Activated T-helper 1 cell treated with anti-CD3 and anti-CD28 coated beads, Interleukin-12 subunit alpha, Interleukin-12 subunit beta, Interleukin-2, Interleukin-4 antibody, amounts not matched to agents 30 ng/mL and 10 ng/mL and 1 ng/mL, durations not matched to agents 14 hours and 24 hours and 36 hours (primary cell): ENCODE data around the gene RHEX. TPM values are rescaled to one million over a fixed set of nuclear protein-coding genes. Genes with fewer than 3 reads are reported as not detected.
"Not testable (repeated sequence)": the region's sequence is repeated elsewhere in the genome, so short reads cannot be mapped to it uniquely, and the experiment has no call there.

Source experiments
- DNase-seq: peaks from one replicate; pipeline ENCODE4 v3.0.0; 2021; ENCODE audit warnings: low spot score
- H3K27ac Mint-ChIP-seq: one replicate; pipeline ENCODE4 v1.8.0; 2021; ENCODE audit warnings: mild to moderate bottlenecking, mixed read lengths
- H3K27me3 Mint-ChIP-seq: one replicate; pipeline ENCODE4 v1.8.0; 2022; ENCODE audit warnings: mild to moderate bottlenecking, moderate library complexity, mixed read lengths; ENCODE audit not compliant: insufficient read depth
- H3K36me3 Mint-ChIP-seq: one replicate; pipeline ENCODE4 v1.8.0; 2021; ENCODE audit warnings: low read depth, mixed read lengths
- H3K4me1 Mint-ChIP-seq: one replicate; pipeline ENCODE4 v1.8.0; 2021; ENCODE audit warnings: low read depth, mixed read lengths
- H3K4me3 Mint-ChIP-seq: one replicate; pipeline ENCODE4 v1.8.0; 2021; ENCODE audit warnings: mild to moderate bottlenecking, moderate library complexity, mixed read lengths
- H3K9me3 Mint-ChIP-seq: one replicate; pipeline ENCODE4 v1.8.0; 2021; ENCODE audit warnings: mixed read lengths
- intact Hi-C: fragments of 100-400 bp; cut with micrococcal nuclease; formaldehyde crosslinking; loops from one replicate; pipeline ENCODE4 v1.15.1; 2024
- total RNA-seq: library from RNA; stranded (reverse); gene quantifications from 2 replicates; pipeline ENCODE4 v1.2.3, GENCODE V29; 2022

RHEX gene
- total RNA-seq, 1 donor from 2014 or later = not detected

GRCh38 chr1:206055639-206056323, 2.8 kb downstream of the RHEX start:
- H3K9me3 Mint-ChIP-seq, DNase-seq, H3K36me3 Mint-ChIP-seq, intact Hi-C loops, H3K4me3 Mint-ChIP-seq, H3K27ac Mint-ChIP-seq: not testable (repeated sequence)
- H3K4me1 Mint-ChIP-seq = peaks cover 31% of the 10 kb centered on the region
- H3K27me3 Mint-ChIP-seq = peaks cover 34% of the 10 kb centered on the region

GRCh38 chr1:206058289-206058926, 5.4 kb downstream of the RHEX start:
- H3K9me3 Mint-ChIP-seq, H3K4me1 Mint-ChIP-seq, H3K36me3 Mint-ChIP-seq, intact Hi-C loops, H3K4me3 Mint-ChIP-seq, DNase-seq, H3K27ac Mint-ChIP-seq: not testable (repeated sequence)
- peaks cover 38% of the 10 kb centered on the region for H3K27me3 Mint-ChIP-seq

- Mint-ChIP-seq H3K36me3 (no peaks in the 10 kb centered on the region), H3K4me1 (peaks cover 2% of the 10 kb centered on the region), H3K9me3 (peaks cover 5% of the 10 kb centered on the region), H3K27me3 (peaks cover 38% of the 10 kb centered on the region), H3K27ac (no peak overlapping the region), H3K4me3 (no peak overlapping the region)
- no peak for DNase-seq
- intact Hi-C loops = no loop called here
These were observed 5.9 kb downstream of the RHEX start for GRCh38 chr1:206058927-206059292.

GRCh38 chr1:206059355-206059915, 6.5 kb downstream of the RHEX start:
- Mint-ChIP-seq H3K4me3 (no peak overlapping the region), H3K36me3 (no peaks in the 10 kb centered on the region), H3K27me3 (peaks cover 38% of the 10 kb centered on the region), H3K4me1 (no peaks in the 10 kb centered on the region), H3K9me3 (peaks cover 5% of the 10 kb centered on the region), H3K27ac (no peak overlapping the region)
- intact Hi-C loops = no loop called here
- no peak for DNase-seq

- Mint-ChIP-seq H3K4me3 (no peak overlapping the region), H3K27me3 (peaks cover 39% of the 10 kb centered on the region), H3K9me3 (peaks cover 5% of the 10 kb centered on the region), H3K36me3 (no peaks in the 10 kb centered on the region), H3K27ac (no peak overlapping the region), H3K4me1 (no peaks in the 10 kb centered on the region)
- intact Hi-C loops = no loop called here
- DNase-seq = no peak
These were observed 7.9 kb downstream of the RHEX start for GRCh38 chr1:206060844-206061243.

- Mint-ChIP-seq H3K27ac (no peak overlapping the region), H3K27me3 (peaks cover 42% of the 10 kb centered on the region), H3K4me3 (no peak overlapping the region), H3K36me3 (no peaks in the 10 kb centered on the region), H3K4me1 (peaks cover 11% of the 10 kb centered on the region), H3K9me3 (peaks cover 5% of the 10 kb centered on the region)
- DNase-seq = no peak
- intact Hi-C loops = no loop called here
These were observed 9.5 kb downstream of the RHEX start for GRCh38 chr1:206062464-206062863.

- H3K27ac Mint-ChIP-seq, intact Hi-C loops, H3K36me3 Mint-ChIP-seq, H3K9me3 Mint-ChIP-seq, H3K4me3 Mint-ChIP-seq, DNase-seq: not testable (repeated sequence)
- peaks cover 52% of the 10 kb centered on the region for H3K27me3 Mint-ChIP-seq
- peaks cover 18% of the 10 kb centered on the region for H3K4me1 Mint-ChIP-seq
These were observed 11.0 kb downstream of the RHEX start for GRCh38 chr1:206064001-206064400.

- peaks cover 56% of the 10 kb centered on the region for H3K27me3 Mint-ChIP-seq
- H3K4me3 Mint-ChIP-seq = not testable (repeated sequence)
- H3K4me1 Mint-ChIP-seq = peaks cover 18% of the 10 kb centered on the region
These were observed 11.5 kb downstream of the RHEX start for GRCh38 chr1:206064501-206064900.

GRCh38 chr1:206065547-206066145, 12.7 kb downstream of the RHEX start:
- H3K9me3 Mint-ChIP-seq = peaks cover 5% of the 10 kb centered on the region
- no peak overlapping the region for H3K4me3 Mint-ChIP-seq
- peaks cover 52% of the 10 kb centered on the region for H3K27me3 Mint-ChIP-seq
- intact Hi-C loops = loop anchor here (2.0 kb wide), 1 partner anchor 15 kb away; no protein-coding TSS in a partner anchor
- no peaks in the 10 kb centered on the region for H3K36me3 Mint-ChIP-seq
- no peak for DNase-seq
- no peak overlapping the region for H3K27ac Mint-ChIP-seq
- peaks cover 18% of the 10 kb centered on the region for H3K4me1 Mint-ChIP-seq

More at GRCh38 chr1:206064501-206064900, 11.5 kb downstream of the RHEX start:
- H3K27ac Mint-ChIP-seq, DNase-seq, intact Hi-C loops, H3K36me3 Mint-ChIP-seq, H3K9me3 Mint-ChIP-seq: not testable (repeated sequence)

- no peak for DNase-seq
- no peaks in the 10 kb centered on the region for H3K36me3 Mint-ChIP-seq
- intact Hi-C loops = loop anchor here (2.0 kb wide), 1 partner anchor 16 kb away; no protein-coding TSS in a partner anchor
- no peak overlapping the region for H3K4me3 Mint-ChIP-seq
- H3K27ac Mint-ChIP-seq = no peak overlapping the region
- H3K4me1 Mint-ChIP-seq = peaks cover 18% of the 10 kb centered on the region
- H3K27me3 Mint-ChIP-seq = peaks cover 55% of the 10 kb centered on the region
- H3K9me3 Mint-ChIP-seq = peaks cover 5% of the 10 kb centered on the region
These were observed 13.7 kb downstream of the RHEX start for GRCh38 chr1:206066479-206067171.

- Mint-ChIP-seq H3K9me3 (peaks cover 5% of the 10 kb centered on the region), H3K4me1 (peaks cover 18% of the 10 kb centered on the region), H3K27me3 (peaks cover 53% of the 10 kb centered on the region), H3K36me3 (no peaks in the 10 kb centered on the region), H3K4me3 (no peak overlapping the region), H3K27ac (no peak overlapping the region)
- no peak for DNase-seq
- intact Hi-C loops = loop anchor here (2.0 kb wide), 1 partner anchor 17 kb away; no protein-coding TSS in a partner anchor
These were observed 14.7 kb downstream of the RHEX start for GRCh38 chr1:206067486-206068227.

- Mint-ChIP-seq H3K4me1 (peaks cover 18% of the 10 kb centered on the region), H3K27me3 (peaks cover 55% of the 10 kb centered on the region), H3K36me3 (no peaks in the 10 kb centered on the region), H3K9me3 (no peaks in the 10 kb centered on the region), H3K27ac (no peak overlapping the region), H3K4me3 (no peak overlapping the region)
- no peak for DNase-seq
- intact Hi-C loops = no loop called here
These were observed 15.3 kb downstream of the RHEX start for GRCh38 chr1:206068314-206068713.
